Measurements from ENCODE around the gene PIK3C2B. TPM values are rescaled to one million over a fixed set of nuclear protein-coding genes. Genes with fewer than 3 reads are reported as not detected.

The PIK3C2B gene
- total and polyA plus RNA-seq, 2 of the 8 experiments (the other 6 are each of a cell fraction or from before 2014, with no cell fraction given) = 20.4 to 36.7 TPM

DNA sequence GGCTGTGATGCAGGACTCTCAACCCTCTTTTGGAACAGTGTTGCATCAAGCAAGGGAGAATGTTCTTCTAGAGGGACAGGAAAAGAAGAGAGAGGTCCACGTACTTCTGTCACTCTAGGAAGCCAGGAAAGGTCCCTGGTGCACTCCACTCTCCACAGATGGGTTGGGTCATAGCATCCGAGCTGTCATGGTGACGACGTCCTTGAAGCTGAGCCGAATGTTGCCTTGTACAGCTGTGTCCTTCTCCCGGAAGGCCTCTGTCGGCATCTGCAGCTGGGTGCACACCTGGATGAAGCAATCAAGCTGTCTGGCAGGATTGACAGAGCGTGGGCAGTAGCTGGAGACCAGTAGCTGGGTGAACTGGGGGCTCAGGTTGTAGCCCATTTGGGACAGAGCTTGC, 34.1 kb upstream of the PIK3C2B start:
- H2BK12ac ChIP-seq (ENCODE audit: low read depth, low read length) = no peak overlapping the region
- H4K20me1 ChIP-seq (replicated peaks in 1 of 2; ENCODE audit: control insufficient read depth in 1 of 2, insufficient read depth in 2 of 2, low read length in 2 of 2) = peaks cover 0 to 4% of the 10 kb centered on the region in 2 experiments
- H3K4ac ChIP-seq (replicated peaks; ENCODE audit: insufficient read length, low read depth, low read length) = no peak overlapping the region
- peaks cover 0 to 16% of the 10 kb centered on the region in 2 experiments; a peak in 2 of 4 replicates for H3K79me2 ChIP-seq (ENCODE audit: control insufficient read depth in 1 of 2, insufficient read depth in 2 of 2, low read length in 2 of 2)
- no peak overlapping the region for H2BK15ac ChIP-seq (ENCODE audit: low read length)
- no peak overlapping the region for H3K14ac ChIP-seq (ENCODE audit: insufficient read length)
- no peak overlapping the region for H2BK120ac ChIP-seq (replicated peaks; ENCODE audit: low read depth, low read length)
- no peak for DNase-seq (ENCODE audit: low read depth in 1 of 2, low spot score in 2 of 2)
- no peak overlapping the region for H3K27ac ChIP-seq (ENCODE audit: low read depth, low read length)
- no peak overlapping the region for H2AK5ac ChIP-seq (ENCODE audit: low read depth, low read length)
- no peak for FAIRE-seq
- H2BK5ac ChIP-seq (ENCODE audit: low read depth, low read length) = no peak overlapping the region
- H3K79me1 ChIP-seq (ENCODE audit: low read depth, low read length) = peaks cover 5% of the 10 kb centered on the region
- H4K91ac ChIP-seq (replicated peaks; ENCODE audit: insufficient read length, low read length) = no peak overlapping the region
- no peaks in the 10 kb centered on the region for H3K23me2 ChIP-seq (ENCODE audit: low read depth, low read length)
- H2AFZ ChIP-seq (ENCODE audit: low read length) = no peak overlapping the region
- no peak overlapping the region for H2BK20ac ChIP-seq (ENCODE audit: low read length)
- CTCF ChIA-PET (ENCODE audit: partially characterized antibody) = interaction anchor here (0.6 to 2.8 kb wide), 7 partner anchors 13 to 1130 kb away, joined by 3 to 9 read pairs (median 3); no protein-coding TSS in a partner anchor
- no peaks in the 10 kb centered on the region for H3K9me3 ChIP-seq (ENCODE audit: insufficient read depth in 2 of 2, low read depth in 1 of 2, low read length in 1 of 2)
- H3K18ac ChIP-seq (ENCODE audit: extremely low read depth, low read length) = no peak overlapping the region
- no peak overlapping the region for H3K4me3 ChIP-seq (ENCODE audit: extremely low read depth in 1 of 4, insufficient read depth in 2 of 4, low read depth in 3 of 4, low read length in 4 of 4)
- peaks cover 0 to 3% (median 0%) of the 10 kb centered on the region in 4 experiments; a peak in 1 of 7 replicates for H3K4me1 ChIP-seq (replicated peaks in 1 of 4; ENCODE audit: control insufficient read depth in 3 of 4, insufficient read depth in 4 of 4, low read length in 3 of 4)
- no peak overlapping the region for H4K8ac ChIP-seq (ENCODE audit: extremely low read depth, insufficient read depth, low read length)
- H3K36me3 ChIP-seq (ENCODE audit: control insufficient read depth in 2 of 4, insufficient read depth in 4 of 4, low read length in 3 of 4) = peaks cover 26 to 57% (median 31%) of the 10 kb centered on the region in 4 experiments
- H4K5ac ChIP-seq (ENCODE audit: insufficient read length, low read depth, low read length) = no peak overlapping the region
- no peaks in the 10 kb centered on the region for H3K27me3 ChIP-seq (replicated peaks in 1 of 4; ENCODE audit: control insufficient read depth in 3 of 4, extremely low read depth in 1 of 4, insufficient read depth in 3 of 4, low read length in 3 of 4)
- H3K23ac ChIP-seq (ENCODE audit: insufficient read length) = no peak overlapping the region
- no peak overlapping the region for H3K4me2 ChIP-seq (ENCODE audit: insufficient read depth in 1 of 2, low read depth in 2 of 2, low read length in 2 of 2)
- H3K56ac ChIP-seq (replicated peaks; ENCODE audit: insufficient read length, low read depth, low read length) = no peak overlapping the region
- POLR2A ChIA-PET (ENCODE audit: partially characterized antibody) = interaction anchor here (1.1 to 6.9 kb wide), 2 partner anchors 12 kb away, joined by 3 to 54 read pairs; partner anchors contain the start of gene MDM4
- H3K9ac ChIP-seq (replicated peaks in 1 of 4; ENCODE audit: extremely low read depth in 1 of 4, low read depth in 3 of 4, low read length in 3 of 4) = no peak overlapping the region
- 94% methylated on average over 7 of the region's 8 CpGs; no CpG with 5 or more reads in 1 of the 2 experiments for WGBS, 2 experiments (ENCODE audit: extremely low coverage in 1 of 2, insufficient coverage in 1 of 2, insufficient read length in 1 of 2, insufficient replicate concordance in 2 of 2, low coverage in 1 of 2, low lambda C conversion rate in 2 of 2, missing lambda C conversion rate in 1 of 2)
- TF ChIP-seq POU5F1 (IDR thresholded peaks at IDR 0.05; ENCODE audit: low read depth, low read length) (no peak), SIN3A (conservative IDR thresholded peaks at IDR 0.05 in 1 of 2, IDR thresholded peaks at IDR 0.05 in 1 of 2; ENCODE audit: low read depth in 1 of 2, low read length in 2 of 2) (no peak), PHF8 (conservative IDR thresholded peaks at IDR 0.05; ENCODE audit: low read depth, low read length) (no peak), HDAC2 (IDR thresholded peaks at IDR 0.05; ENCODE audit: borderline replicate concordance in 1 of 2, low read depth in 2 of 2, low read length in 2 of 2) (no peak), EP300 (IDR thresholded peaks at IDR 0.05; ENCODE audit: borderline replicate concordance in 1 of 2, low read depth in 2 of 2, low read length in 2 of 2) (no peak), E2F6 (IDR thresholded peaks at IDR 0.05) (no peak), SUZ12 (IDR thresholded peaks at IDR 0.05; ENCODE audit: low read length) (no peak)
- TF ChIP-seq, protein P1, sequence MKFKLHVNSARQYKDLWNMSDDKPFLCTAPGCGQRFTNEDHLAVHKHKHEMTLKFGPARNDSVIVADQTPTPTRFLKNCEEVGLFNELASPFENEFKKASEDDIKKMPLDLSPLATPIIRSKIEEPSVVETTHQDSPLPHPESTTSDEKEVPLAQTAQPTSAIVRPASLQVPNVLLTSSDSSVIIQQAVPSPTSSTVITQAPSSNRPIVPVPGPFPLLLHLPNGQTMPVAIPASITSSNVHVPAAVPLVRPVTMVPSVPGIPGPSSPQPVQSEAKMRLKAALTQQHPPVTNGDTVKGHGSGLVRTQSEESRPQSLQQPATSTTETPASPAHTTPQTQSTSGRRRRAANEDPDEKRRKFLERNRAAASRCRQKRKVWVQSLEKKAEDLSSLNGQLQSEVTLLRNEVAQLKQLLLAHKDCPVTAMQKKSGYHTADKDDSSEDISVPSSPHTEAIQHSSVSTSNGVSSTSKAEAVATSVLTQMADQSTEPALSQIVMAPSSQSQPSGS (IDR thresholded peaks at IDR 0.05; ENCODE audit: low read length) = no peak
- TF ChIP-seq, protein P2, sequence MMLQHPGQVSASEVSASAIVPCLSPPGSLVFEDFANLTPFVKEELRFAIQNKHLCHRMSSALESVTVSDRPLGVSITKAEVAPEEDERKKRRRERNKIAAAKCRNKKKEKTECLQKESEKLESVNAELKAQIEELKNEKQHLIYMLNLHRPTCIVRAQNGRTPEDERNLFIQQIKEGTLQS (IDR thresholded peaks at IDR 0.05; ENCODE audit: insufficient read depth, low read depth, low read length) = no peak
